Measurements from ENCODE around the gene MBOAT2. TPM values are rescaled to one million over a fixed set of nuclear protein-coding genes. Genes with fewer than 3 reads are reported as not detected.
A peak's percentile ranks its signal among the peaks of the same experiment; 100 is the strongest.

MBOAT2 gene
- total and polyA plus RNA-seq, 2 of the 13 experiments (the other 11 are each of a cell fraction or from before 2014, with no cell fraction given), result 0.11 to 0.36 TPM

DNA sequence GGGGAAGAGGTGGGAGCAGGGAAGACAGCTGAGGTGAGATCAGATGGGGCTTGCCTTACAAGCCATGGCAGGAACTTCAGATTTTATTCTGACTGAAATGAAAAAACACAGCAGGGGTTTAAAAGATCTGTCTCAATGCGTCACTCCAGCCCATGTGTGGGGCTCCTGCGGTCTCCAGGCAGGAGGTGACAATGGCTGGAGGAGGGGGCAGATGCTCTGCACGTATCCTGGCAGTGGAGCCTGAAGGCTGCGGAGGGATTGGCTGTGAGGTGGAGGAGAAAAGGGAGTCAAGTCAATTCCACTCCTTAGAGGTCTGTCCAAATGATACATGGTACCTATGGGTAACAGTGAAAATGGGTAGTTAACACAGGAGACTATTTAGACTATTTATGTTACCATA lies 125.6 kb downstream of the MBOAT2 start:
- ATAC-seq (no peak; the same call in 2 of the 3 replicates), FAIRE-seq (no peak), DNase-seq (ENCODE audit: low spot score) (no peak)
- BruUV-seq (replicated peaks), result no TSS peak
- TF ChIP-seq ZNF17 (CRISPR knock-in tag; IDR thresholded peaks at IDR 0.05), result no peak
- no peak for TF ChIP-seq ARID2 (CRISPR knock-in tag; IDR thresholded peaks at IDR 0.05; ENCODE audit: borderline replicate concordance)
- TF ChIP-seq NFIC (IDR thresholded peaks at IDR 0.05; ENCODE audit: low read length), result no peak
- no peak for TF ChIP-seq ZNF7 (CRISPR knock-in tag; IDR thresholded peaks at IDR 0.05)
- no peak for TF ChIP-seq ZNF547 (CRISPR knock-in tag; IDR thresholded peaks at IDR 0.05)
- 0 out of 2 replicates have a peak, but pooled peaks have one; percentile 5 for TF ChIP-seq MAX (IDR thresholded peaks at IDR 0.05)
- no peaks in the 10 kb centered on the region for H3K4me1 ChIP-seq (ENCODE audit: insufficient read depth, low read length)
- no peak overlapping the region for H3K9ac ChIP-seq (ENCODE audit: insufficient read depth, low read depth, low read length)
- H3K27me3 ChIP-seq (ENCODE audit: control insufficient read depth in 1 of 2, insufficient read depth in 2 of 2, low read length in 2 of 2), result peaks cover 1 to 15% of the 10 kb centered on the region in 2 experiments; a peak in 1 of 5 replicates
- no peak overlapping the region for H3K4me3 ChIP-seq (replicated peaks in 1 of 3; ENCODE audit: insufficient read depth in 1 of 3, low read depth in 2 of 3, low read length in 3 of 3)
- ChIA-PET POLR2A (no interaction called here), CTCF (ENCODE audit: low intra/inter-chr PET ratio, low total read pairs) (no interaction called here)
- intact Hi-C loops (cut with micrococcal nuclease; ENCODE audit: unreplicated experiment) (no loop called here), in situ Hi-C loops (cut with HindIII; ENCODE audit: extremely low pct_ligation_motif_present, low pct_unique_long_range_greater_than_20kb) (loop anchor here (5.0 to 10.0 kb wide), 2 partner anchors 107 to 259 kb away; no protein-coding TSS in a partner anchor)
- H3K4me2 ChIP-seq (ENCODE audit: low read depth, low read length), result no peak overlapping the region
- no peaks in the 10 kb centered on the region for H3K36me3 ChIP-seq (replicated peaks in 1 of 2; ENCODE audit: control insufficient read depth in 1 of 2, insufficient read depth in 2 of 2, low read length in 2 of 2)
- H3K9me3 ChIP-seq (ENCODE audit: low read length), result no peaks in the 10 kb centered on the region
- no peak overlapping the region for H2AFZ ChIP-seq (ENCODE audit: low read length)
- no peak overlapping the region for H3K27ac ChIP-seq (ENCODE audit: extremely low read length, insufficient read depth, low read length)
- no peaks in the 10 kb centered on the region for H4K20me1 ChIP-seq (ENCODE audit: insufficient read depth, low read length)
- H3K79me2 ChIP-seq (ENCODE audit: insufficient read depth, low read length), result no peaks in the 10 kb centered on the region
- WGBS (ENCODE audit: low lambda C conversion rate), result 51% methylated on average over 4 of the region's 4 CpGs

DNA sequence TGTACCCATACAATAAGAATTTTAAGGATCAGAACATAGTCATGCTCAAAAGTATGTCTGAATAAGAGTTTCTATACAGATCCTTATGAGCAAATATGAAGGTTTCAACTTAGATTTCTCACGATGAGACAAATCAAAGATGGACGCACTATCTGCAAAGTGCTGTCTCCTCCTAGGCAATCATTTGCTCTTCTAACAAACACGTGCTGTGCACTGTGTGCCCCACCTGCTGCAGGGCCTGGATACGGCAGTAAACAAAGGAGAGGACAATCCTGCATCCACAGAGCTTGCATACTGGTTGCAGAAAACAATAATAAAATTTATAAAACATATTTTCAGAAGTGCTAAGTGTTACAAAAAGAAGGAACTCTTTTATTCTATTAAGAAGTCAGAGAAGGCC lies 126.2 kb downstream of the MBOAT2 start:
- peak overlapping the region; percentile 43 for H2AFZ ChIP-seq (ENCODE audit: low read length)
- no peaks in the 10 kb centered on the region for H3K36me3 ChIP-seq (replicated peaks in 1 of 2; ENCODE audit: control insufficient read depth in 1 of 2, insufficient read depth in 2 of 2, low read length in 2 of 2)
- BruUV-seq (replicated peaks), result no TSS peak
- ChIA-PET POLR2A (no interaction called here), CTCF (ENCODE audit: low intra/inter-chr PET ratio, low total read pairs) (no interaction called here)
- no peaks in the 10 kb centered on the region for H3K4me1 ChIP-seq (ENCODE audit: insufficient read depth, low read length)
- TF ChIP-seq MXI1 (IDR thresholded peaks at IDR 0.05; ENCODE audit: borderline replicate concordance, low read depth, low read length) (no peak), BHLHE40 (IDR thresholded peaks at IDR 0.05; ENCODE audit: low read length) (peak; percentile 61; the same call in 1 of the 2 replicates), MAX (IDR thresholded peaks at IDR 0.05) (0 out of 2 replicates have a peak, but pooled peaks have one; percentile 26), SETDB1 (CRISPR knock-in tag; IDR thresholded peaks at IDR 0.05; ENCODE audit: borderline replicate concordance) (no peak)
- TF ChIP-seq, protein P1, sequence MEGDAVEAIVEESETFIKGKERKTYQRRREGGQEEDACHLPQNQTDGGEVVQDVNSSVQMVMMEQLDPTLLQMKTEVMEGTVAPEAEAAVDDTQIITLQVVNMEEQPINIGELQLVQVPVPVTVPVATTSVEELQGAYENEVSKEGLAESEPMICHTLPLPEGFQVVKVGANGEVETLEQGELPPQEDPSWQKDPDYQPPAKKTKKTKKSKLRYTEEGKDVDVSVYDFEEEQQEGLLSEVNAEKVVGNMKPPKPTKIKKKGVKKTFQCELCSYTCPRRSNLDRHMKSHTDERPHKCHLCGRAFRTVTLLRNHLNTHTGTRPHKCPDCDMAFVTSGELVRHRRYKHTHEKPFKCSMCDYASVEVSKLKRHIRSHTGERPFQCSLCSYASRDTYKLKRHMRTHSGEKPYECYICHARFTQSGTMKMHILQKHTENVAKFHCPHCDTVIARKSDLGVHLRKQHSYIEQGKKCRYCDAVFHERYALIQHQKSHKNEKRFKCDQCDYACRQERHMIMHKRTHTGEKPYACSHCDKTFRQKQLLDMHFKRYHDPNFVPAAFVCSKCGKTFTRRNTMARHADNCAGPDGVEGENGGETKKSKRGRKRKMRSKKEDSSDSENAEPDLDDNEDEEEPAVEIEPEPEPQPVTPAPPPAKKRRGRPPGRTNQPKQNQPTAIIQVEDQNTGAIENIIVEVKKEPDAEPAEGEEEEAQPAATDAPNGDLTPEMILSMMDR (CRISPR knock-in tag; IDR thresholded peaks at IDR 0.05), result peak; percentile 34
- FAIRE-seq (no peak), DNase-seq (ENCODE audit: low spot score) (peak; percentile 8), ATAC-seq (peak; percentile 80)
- H3K9ac ChIP-seq (ENCODE audit: insufficient read depth, low read depth, low read length), result no peak overlapping the region
- in situ Hi-C loops (cut with HindIII; ENCODE audit: extremely low pct_ligation_motif_present, low pct_unique_long_range_greater_than_20kb), result loop anchor here (5.0 to 10.0 kb wide), 2 partner anchors 107 to 260 kb away; no protein-coding TSS in a partner anchor
- no peaks in the 10 kb centered on the region for H4K20me1 ChIP-seq (ENCODE audit: insufficient read depth, low read length)
- H3K4me3 ChIP-seq (replicated peaks in 1 of 3; ENCODE audit: insufficient read depth in 1 of 3, low read depth in 2 of 3, low read length in 3 of 3), result no peak overlapping the region; a peak in 1 of 6 replicates
- H3K4me2 ChIP-seq (ENCODE audit: low read depth, low read length), result 0 out of 2 replicates have a peak overlapping the region, but pooled peaks have one; percentile 30
- peaks cover 1 to 15% of the 10 kb centered on the region in 2 experiments; a peak in 1 of 5 replicates for H3K27me3 ChIP-seq (ENCODE audit: control insufficient read depth in 1 of 2, insufficient read depth in 2 of 2, low read length in 2 of 2)
- no peaks in the 10 kb centered on the region for H3K79me2 ChIP-seq (ENCODE audit: insufficient read depth, low read length)
- no peaks in the 10 kb centered on the region for H3K9me3 ChIP-seq (ENCODE audit: low read length)
- intact Hi-C loops (cut with micrococcal nuclease; ENCODE audit: unreplicated experiment), result no loop called here
- 13% methylated on average over 4 of the region's 4 CpGs for WGBS (ENCODE audit: low lambda C conversion rate)
- no peak overlapping the region for H3K27ac ChIP-seq (ENCODE audit: extremely low read length, insufficient read depth, low read length)

Measured in HepG2 (cell line).